HL-60/S4 (cell line): Measurements from ENCODE around the gene EXOC2.

ENCODE experiments used
- in situ Hi-C: fragments of 300-500 bp; cut with MboI; formaldehyde crosslinking; loops from 2 replicates; pipeline ENCODE4 v1.14.3; 2022; ENCODE audit warnings: low sequenced_read_pairs

Gene EXOC2

DNA sequence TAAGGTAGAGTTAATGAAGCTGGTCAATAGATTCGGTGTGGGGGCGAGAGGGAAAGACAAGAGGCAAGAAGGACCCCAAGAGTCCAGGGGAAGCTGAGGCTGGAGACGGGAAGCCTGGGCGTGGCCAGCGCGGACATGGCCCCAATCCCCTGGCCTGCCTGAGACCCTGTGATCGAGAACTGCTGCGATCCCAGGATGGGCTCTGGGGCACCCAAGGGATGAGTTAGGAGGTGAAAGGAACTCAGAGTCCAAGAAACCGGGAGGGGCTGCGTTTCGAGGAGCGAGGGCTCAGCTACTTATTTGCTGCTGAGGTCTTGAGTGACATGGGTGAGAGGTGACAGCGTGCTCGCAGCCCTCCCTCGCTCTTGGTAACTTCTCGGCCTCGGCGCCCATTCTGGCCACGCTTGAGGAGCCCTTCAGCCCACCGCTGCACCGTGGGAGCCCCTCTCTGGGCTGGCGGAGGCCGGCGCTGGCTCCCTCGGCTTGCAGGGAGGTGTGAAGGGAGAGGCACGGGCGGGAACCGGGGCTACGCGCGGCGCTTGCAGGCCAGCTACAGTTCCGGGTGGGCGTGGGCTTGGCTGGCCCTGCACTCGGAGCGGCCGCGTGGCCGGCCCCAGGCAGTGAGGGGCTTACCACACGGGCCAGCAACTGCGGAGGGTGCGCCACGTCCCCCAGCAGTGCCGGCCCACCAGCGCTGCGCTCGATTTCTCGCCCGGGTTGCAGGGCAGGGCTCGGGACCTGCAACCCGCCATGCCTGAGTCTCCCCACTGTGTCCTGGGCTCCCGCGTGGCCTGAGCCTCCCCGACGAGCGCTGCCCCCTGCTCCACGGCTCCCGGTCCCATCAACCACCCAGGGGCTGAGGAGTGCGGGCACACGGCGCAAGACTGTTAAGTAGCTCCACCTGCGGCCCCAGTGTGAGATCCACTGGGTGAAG is 243.2 kb downstream of the EXOC2 start:
- in situ Hi-C loops, result no loop called here

DNA sequence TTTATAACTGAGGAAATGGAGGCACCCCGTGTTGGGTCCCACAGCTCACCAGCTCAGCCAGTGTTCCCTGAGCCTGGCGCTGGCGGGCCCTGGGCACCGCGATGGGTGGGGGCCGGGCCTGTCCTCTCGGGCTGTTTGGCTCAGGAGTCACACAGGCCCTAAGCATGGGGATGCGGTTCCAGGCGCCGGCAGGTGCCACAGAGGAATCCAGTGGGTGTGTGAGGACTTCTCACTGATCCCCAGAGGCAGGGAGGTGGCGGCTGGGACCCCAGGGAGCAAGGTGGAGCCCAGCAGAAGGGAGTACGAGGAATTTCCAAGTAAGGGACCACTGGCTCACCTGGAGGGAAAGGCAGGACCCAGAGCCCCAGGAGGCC is 243.9 kb downstream of the EXOC2 start:
- in situ Hi-C loops, result no loop called here

DNA sequence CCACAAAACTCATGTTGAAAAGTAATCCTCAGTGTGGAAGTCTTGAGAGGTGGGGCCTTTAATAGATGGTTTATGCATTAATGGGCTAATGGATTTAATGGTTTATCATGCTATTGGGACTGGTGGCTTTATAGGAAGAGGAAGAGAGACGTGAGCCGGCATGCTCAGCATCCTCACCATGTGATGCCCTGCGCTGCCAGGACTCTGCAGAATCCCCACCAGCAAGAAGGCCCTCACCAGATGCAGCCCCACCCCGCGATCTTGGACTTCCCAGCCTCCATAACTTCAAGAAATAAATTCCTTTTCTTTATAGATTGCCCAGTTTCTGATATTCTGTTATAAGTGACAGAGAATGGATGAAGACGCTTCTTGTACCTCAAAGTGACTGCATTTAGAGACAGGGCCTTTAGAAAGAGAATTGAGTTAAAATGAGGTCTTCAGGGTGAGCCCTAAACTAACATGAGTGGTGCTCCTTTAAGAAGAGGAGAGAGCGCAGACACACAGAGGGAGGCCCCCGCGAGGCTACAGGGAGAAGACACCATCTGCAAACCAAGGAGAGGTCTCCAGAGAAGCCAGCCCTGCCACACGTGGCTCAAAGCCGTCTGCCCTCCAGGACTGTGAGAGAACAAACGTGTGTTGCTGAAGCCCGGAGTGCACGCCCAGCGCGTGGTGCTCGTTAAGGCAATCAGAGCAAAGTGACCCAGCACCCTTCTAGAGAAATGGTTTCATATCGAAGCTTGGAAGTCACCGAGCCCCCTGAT is 244.5 kb downstream of the EXOC2 start:
- in situ Hi-C loops, result no loop called here

DNA sequence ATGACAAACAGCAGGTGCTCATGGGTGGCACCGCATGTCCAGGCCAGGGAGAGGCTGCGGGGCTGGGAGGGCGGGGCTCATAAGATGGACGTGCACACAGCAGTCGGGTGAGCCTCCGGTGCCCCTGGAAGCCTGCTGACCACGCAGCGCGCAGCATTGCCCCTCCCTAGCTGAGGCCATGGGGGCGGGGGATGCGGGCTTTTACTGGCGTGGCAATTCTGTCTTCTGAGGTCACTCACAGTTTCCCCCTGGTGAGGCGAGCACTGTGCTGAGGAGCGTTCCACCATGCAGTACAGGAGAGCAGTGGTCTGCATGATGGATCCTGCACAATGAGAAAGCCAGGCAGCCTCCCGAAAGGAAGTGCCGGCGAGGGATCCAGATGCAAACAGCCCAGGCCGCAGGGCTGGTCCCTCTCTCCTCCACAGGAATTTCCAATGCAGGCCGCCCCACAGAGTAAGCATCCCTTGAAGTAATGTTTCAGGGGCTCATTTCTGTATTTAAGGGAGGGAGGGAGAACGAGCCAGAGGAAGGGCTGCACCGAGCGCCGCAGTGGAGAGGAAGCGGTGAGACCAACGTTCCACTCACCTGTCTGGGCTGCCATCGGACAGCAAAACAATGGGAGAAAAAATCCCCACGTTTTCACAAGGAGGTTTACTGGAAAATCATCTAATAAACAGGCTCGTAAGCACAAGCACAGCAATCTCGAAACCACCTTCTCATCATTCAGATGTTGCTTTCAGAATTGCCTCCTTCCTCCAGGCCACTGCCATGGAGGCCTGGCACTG is 245.4 kb downstream of the EXOC2 start:
- in situ Hi-C loops, result no loop called here

DNA sequence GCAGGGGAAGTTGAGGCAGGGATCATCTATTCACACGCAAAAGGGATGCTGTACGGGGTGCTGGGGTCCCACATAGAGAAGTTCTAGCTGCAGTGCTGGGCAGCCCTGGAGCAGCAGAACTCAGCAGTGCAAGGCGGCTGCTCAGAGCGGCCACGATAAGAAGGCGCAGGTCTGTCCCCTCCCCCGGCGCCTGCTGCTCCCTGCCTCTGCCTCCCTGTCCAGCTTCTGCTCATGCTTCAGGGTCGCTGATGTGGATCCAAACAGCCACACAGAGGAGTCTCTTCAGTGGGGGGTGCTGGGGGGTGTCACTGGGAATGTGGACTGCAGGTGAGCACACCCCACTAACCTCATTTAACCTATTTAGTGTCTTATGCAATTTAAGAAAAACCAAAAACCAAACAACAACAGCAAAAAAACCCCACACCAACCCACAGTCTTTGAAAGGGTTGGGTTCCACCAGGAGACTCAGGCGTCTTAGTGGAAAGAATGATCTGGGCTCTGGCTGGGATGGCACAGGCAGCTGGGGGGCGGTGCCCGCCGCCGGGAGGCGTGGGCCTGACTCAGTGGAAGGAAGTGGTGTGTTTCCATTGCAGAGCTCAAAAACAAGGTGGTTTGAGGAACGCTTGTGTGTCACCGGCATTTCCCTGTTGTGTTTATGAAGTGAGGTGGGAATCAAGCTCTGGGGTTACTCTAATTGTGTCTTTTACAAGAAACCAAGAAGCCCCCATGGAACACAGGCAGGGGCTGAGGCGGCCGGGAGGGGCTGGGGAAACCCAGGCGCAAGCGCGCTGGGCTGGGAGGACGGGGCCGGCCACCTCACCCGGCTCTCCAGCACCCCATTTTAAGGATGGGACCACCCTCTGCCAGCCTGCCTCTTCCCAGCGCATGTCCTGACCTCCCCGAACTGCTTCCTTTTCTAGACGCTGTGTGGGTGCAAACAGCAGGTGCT is 246.2 kb downstream of the EXOC2 start:
- in situ Hi-C loops, result no loop called here

DNA sequence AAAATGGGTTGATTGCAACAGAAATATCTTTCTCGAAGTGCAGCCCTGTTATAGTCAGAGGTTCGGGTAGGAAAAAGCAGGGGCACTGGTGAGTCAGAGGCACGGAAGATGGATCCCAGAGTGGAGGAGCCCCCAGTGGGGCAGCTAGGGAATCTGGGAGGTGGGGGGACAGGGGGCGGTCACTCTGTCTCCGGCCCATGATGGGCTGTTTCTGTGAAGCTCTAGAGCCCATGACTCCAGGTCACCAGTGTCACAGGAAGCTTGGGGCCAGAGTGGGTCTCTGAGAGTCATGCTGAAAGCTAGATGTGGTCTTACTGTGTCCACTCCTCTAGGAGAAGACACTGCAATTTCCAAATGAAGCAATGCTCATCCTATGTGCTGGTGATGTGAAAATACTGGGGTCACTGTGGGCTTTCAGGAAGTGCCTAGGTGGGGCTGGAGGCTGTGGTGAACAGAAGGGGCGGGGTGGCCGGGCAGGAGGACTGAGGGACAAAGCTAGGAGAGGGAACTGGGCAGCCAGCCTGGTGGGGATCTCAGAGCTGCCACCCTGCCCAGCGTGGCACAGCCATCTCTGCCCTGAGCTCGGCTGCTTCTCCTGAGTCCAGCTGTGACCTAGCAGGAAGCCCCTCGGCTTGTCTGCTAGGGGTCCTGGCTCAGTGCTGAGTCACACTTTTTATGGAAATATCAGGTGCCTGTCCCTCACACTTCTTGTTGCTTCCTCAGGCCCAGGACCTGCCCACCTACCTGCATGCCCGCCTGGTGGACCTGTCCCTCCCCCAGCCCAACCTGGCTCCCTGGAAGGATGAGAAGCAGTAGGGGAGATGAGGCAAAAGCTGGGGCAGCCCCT is 247.1 kb downstream of the EXOC2 start:
- in situ Hi-C loops, result no loop called here

DNA sequence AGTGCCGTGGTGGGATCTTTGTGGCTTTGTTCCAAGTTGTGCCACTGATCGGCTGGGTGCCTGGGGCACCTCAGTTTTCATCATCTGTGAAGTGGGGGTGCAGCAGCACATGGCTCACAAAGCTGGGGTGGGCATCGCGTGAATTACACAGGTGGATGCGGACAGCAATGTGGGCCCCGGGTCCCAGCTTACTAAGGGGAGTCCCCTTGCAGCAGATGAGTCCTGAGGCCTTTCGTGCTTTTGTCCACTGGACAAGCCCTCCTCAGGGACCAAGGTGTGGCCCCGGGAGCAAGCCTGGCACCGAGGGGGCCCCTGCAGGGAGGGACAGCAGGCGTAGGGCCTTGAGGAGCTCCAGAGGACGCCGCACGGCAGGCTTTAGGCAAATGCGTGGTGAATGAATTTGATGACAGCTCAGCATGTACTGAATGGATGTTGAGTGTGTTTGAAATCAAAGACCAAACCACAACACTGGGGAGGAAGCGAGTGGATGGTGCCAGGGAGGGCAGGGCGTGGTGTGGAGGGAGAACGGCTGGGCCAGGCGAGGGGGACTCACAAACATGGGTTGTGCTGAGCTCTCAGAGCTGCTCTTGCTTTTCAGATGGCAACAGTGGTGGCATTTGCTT is 248.2 kb downstream of the EXOC2 start:
- in situ Hi-C loops, result no loop called here

DNA sequence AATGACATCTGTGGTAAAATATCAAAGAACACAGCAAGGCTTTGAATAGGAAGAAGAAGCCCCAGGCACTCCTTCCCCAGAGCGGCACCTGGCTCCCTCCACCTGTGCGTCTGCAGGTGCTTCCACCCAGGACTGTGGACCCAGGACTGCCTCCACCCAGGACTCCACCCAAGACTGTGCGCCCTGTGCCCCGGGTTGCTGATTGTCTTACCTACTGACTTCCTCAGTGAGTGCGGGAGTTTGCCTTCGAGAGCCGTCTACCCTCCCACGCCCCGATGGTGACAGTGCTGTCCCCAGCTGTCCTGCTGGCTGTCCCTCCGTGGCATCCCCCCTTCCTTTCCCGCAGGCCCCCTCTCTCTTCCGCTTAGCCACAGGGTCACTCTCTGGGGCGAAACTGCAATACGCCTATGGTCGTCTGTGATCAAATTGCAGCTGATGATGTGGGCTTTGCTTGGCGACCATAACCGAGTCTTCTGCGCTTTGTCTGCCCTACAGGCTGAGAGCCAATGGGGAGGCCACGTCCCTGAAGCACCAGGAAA is 249.2 kb downstream of the EXOC2 start:
- in situ Hi-C loops, result no loop called here

DNA sequence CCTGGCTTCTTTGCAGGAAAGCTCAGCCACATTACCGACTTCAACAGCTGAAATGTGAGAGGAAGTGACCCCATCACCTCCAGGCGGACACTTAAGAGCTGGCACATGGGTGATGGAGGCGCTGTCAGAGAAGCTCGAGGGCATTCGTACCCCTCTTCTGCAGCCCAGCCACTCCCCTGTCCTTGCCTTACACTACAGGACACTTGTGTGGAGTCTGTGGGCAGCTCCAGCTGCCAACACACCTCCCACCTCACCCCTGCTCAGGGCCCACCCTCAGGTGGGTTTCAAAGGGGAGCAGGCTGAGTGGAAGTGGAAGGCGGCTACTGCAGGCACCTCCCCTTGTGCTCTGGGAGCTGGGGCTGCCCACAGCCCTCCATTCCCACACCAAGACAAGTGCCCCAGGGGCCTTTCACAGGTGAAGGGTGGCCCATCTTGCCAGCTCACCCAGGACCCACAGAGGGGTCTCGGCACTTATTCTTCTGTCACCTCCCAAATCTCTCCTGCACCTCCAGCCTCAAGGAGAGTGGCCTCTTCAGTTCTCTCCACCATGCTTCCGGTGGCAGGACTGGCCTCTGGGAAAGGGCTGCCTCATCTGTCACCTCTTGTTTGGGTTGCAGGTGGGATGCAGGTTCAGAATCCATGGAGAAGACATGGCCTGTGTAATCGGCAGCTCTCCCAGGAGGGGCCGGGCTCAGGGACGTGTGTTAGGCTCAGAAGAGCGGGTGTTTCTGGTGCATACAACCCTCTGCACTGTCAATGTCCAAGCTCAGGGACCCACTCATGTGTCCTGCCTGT is 251.6 kb downstream of the EXOC2 start:
- in situ Hi-C loops, result no loop called here

DNA sequence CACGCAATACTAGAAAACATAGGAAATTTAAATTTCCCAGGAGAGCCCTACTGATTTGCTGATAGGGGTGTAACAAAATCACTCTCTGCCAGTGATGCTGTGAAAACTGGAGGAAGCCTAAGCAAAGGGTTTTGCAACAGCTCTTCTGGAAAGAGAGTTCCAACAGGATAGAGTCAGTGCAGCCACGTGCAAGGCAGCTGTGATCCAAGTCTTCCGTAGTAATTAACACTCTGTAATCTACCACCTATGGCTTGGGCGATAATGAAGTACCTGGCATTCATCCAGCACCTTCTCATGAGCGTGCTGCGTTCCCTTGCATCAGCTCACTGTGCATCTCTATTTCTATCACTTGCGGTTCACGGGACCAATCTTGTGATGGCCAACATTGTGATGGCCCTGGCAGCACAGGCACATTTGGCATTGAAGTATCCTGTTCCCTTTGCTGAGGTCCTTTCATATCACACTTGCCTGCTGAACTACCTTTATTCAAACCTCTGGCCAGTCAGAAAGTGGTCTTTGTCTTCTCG is 253.2 kb downstream of the EXOC2 start:
- in situ Hi-C loops, result no loop called here

DNA sequence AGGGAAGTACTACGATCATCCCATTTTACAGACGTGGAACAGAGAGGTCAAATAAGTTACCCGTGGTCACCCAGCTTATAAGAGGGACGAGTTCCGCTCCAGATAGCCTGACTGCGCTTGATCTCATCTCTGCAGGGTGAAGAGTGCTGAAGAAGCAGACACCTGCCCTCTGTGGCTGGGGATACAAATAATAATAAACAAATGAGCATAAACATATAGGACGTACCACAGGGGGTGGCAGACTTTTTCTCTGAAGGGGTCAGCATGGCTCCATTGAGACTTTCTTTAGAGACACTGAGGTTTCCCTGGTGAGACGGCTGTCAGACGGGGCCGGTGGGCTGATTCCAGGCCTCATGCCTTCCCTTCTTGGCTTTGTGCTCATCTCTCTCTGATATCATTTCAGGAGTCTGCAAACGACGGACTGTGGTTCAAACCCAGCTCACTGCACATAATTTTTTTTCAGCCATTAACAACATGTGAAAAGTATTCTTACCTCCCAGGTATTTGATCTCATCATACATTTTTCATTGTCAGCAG is 254.2 kb downstream of the EXOC2 start:
- in situ Hi-C loops, result no loop called here

DNA sequence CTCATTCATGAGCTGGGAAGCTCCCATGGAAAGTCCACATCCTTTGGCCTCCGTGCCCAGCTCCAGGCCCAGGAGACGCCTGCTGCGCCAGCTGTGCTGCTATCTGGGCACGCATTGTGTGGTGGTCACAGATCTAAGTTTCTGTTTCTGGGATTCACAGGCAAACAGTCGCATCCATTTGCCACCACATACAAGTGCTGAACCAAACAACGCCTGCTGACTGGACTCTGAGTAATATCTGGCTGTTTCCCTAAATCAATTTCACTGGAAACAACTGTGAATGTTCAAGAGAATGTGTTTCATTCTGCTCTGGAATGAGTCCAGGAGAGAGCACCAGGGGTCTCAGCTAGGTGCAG is 255.9 kb downstream of the EXOC2 start:
- in situ Hi-C loops, result no loop called here

DNA sequence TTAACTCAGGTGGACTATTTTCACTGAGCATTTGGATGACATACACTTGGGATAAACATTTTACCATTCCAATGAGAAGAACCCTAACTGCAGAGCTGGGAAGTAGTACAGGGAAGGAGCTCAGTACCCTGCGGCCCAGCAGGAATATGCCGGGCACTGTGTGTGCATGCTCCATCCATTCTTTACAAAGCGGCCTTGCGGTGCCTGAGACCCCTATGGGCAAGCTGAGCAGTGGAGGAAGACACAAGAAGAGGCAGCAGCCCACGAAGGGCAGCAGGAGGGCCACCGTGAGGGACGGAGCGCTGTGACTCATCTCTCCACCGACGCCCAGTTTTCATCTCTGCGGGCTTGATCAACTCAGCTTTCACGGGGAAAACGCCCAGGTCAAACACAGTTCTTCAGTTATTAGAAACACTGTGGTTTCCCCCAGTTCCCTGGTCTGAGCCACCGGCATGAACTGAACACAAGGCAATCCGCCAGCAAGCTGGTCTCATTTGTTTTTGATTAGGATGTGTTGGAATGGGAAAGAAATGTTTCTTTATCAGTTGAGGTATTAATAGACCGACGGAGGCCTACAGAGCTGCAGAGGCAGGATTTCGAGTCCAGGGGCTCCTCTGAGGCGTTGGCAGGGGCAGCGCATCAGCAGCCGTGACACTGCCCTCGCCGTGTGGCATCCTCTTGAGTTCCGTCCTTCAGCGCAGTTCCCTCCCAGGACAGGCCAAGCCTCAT is 256.5 kb downstream of the EXOC2 start:
- in situ Hi-C loops, result no loop called here

DNA sequence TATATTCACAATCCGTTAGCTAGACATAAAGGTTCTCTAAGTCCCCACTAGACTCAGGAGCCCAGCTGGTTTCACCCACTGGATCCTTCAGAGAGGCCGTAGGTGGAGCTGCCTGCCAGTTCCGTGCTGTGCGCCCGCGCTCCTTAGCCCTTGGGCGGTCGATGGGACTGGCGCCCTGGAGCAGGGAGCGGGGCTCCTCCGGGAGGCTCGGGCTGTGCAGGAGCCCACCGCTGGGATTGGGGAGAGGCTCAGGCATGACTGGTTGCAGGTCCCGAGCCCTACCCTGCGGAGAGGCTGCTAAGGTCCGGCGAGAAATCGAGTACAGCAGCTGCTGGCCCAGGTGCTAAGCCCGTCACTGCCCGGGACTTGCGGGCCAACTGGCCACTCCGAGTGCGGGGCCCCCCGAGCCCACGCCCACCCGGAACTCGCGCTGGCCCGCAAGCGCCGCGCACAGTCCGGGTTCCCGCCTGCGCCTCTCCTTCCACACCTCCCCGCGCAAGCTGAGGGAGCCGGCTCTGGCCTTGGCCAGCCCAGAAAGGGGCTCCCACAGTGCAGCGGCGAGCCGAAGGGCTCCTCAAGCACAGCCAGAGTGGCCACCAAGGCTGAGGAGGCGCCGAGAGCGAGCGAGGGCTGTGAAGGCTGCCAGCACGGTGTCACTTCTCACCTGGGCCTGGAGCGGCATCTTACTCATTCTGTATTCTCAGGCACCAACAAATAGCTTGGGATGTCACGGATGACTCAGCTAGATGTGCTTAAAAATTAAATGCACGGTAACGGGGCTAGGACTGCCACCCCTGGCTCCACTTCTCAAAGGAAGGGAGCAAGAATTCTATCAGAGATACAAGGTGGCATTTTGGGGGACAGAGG is 257.3 kb downstream of the EXOC2 start:
- in situ Hi-C loops, result no loop called here
